Activated naive CD4-positive, alpha-beta T cell treated with anti-CD3 and anti-CD28 coated beads, Interleukin-2, amount 10 ng/mL, durations not matched to agents 7 days and 5 days (primary cell): ENCODE results near the gene ASTN2.

Source experiments
- CTCF ChIA-PET: fragments of 350-600 bp; sonication (Branson Sonifier 250); formaldehyde crosslinking; loops from one replicate; lab custom pipeline; 2021; ENCODE audit warnings: antibody characterized with exemption; lab: Charles Lee
- DNase-seq: peaks from one replicate; pipeline ENCODE4 v3.0.0-alpha.2; 2020
- H3K27ac Mint-ChIP-seq: one replicate; pipeline ENCODE4 v1.8.0; 2021; ENCODE audit warnings: mild to moderate bottlenecking, moderate library complexity, mixed read lengths
- H3K27me3 Mint-ChIP-seq: one replicate; pipeline ENCODE4 v1.8.0; 2021; ENCODE audit warnings: mild to moderate bottlenecking, mixed read lengths
- H3K36me3 Mint-ChIP-seq: one replicate; pipeline ENCODE4 v1.8.0; 2021; ENCODE audit warnings: mixed read lengths
- H3K4me1 Mint-ChIP-seq: one replicate; pipeline ENCODE4 v1.8.0; 2021; ENCODE audit warnings: mixed read lengths
- H3K4me3 Mint-ChIP-seq: one replicate; pipeline ENCODE4 v1.8.0; 2021; ENCODE audit warnings: mild to moderate bottlenecking, moderate library complexity, mixed read lengths
- H3K9me3 Mint-ChIP-seq: one replicate; pipeline ENCODE4 v1.8.0; 2021; ENCODE audit warnings: mixed read lengths

The ASTN2 gene

DNA sequence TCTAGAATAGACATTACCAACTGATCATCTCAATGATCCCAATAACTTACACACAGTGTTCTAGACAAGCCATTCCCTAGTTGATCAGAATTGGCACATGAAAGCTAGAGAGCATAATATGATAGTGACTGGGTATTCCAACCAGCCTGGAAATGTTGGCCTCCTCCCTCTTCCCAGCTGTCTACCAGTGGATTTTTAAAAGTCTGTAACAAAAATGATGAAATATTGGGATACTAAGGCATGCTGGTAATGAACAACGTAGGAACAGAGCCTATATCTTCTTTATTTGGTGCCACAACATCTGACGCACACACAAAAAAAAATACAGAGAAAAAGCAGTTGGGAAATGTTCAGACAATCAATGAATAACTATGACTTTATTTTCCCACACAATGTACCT is 692.9 kb downstream of the ASTN2 start:
- CTCF ChIA-PET, result interaction anchor here (1.3 kb wide), 1 partner anchor 15 kb away, joined by 7 read pairs; no protein-coding TSS in a partner anchor
- Mint-ChIP-seq H3K4me1 (peaks cover 4% of the 10 kb centered on the region), H3K9me3 (no peaks in the 10 kb centered on the region), H3K27me3 (peaks cover 8% of the 10 kb centered on the region), H3K4me3 (no peak overlapping the region), H3K36me3 (no peaks in the 10 kb centered on the region), H3K27ac (no peak overlapping the region)
- no peak for DNase-seq

GRCh38 chr9:116721411-116721810 is 693.4 kb downstream of the ASTN2 start:
- Mint-ChIP-seq H3K36me3 (no peaks in the 10 kb centered on the region), H3K4me1 (peaks cover 4% of the 10 kb centered on the region), H3K27me3 (peaks cover 8% of the 10 kb centered on the region), H3K27ac (no peak overlapping the region), H3K9me3 (no peaks in the 10 kb centered on the region), H3K4me3 (no peak overlapping the region)
- no peak for DNase-seq
- CTCF ChIA-PET, result interaction anchor here (1.3 kb wide), 1 partner anchor 16 kb away, joined by 7 read pairs; no protein-coding TSS in a partner anchor

- peaks cover 4% of the 10 kb centered on the region for H3K4me1 Mint-ChIP-seq
- no peaks in the 10 kb centered on the region for H3K36me3 Mint-ChIP-seq
- DNase-seq, result no peak
- peaks cover 8% of the 10 kb centered on the region for H3K27me3 Mint-ChIP-seq
- H3K9me3 Mint-ChIP-seq, result no peaks in the 10 kb centered on the region
- no peak overlapping the region for H3K27ac Mint-ChIP-seq
- no peak overlapping the region for H3K4me3 Mint-ChIP-seq
- CTCF ChIA-PET, result no interaction called here
Measured at GRCh38 chr9:116720111-116720510, 694.7 kb downstream of the ASTN2 start.

DNA sequence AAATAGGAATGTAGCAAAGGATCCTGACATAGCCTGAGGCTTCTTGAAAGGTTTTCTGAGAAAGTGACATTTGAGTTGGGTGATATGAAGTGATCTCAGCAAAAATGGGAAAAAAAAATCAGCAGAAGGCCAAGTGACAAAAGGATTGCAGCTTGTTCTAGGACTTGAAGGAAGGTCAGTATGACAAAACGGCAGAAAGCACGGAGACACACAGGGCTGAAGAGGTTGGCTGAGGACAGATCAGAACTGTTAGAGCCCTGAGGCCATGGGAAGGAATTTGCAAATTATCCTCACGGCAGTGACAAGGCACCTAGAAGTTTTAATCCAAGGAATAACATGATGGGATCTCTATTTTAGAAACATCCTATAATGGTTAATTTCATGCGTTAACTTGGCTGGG is 696.7 kb downstream of the ASTN2 start:
- H3K27me3 Mint-ChIP-seq, result peaks cover 8% of the 10 kb centered on the region
- CTCF ChIA-PET, result no interaction called here
- no peaks in the 10 kb centered on the region for H3K36me3 Mint-ChIP-seq

GRCh38 chr9:116717150-116717549 is 697.7 kb downstream of the ASTN2 start:
- Mint-ChIP-seq H3K4me1 (peaks cover 4% of the 10 kb centered on the region), H3K27ac (no peak overlapping the region), H3K36me3 (no peaks in the 10 kb centered on the region), H3K9me3 (no peaks in the 10 kb centered on the region), H3K27me3 (peaks cover 8% of the 10 kb centered on the region), H3K4me3 (no peak overlapping the region)
- DNase-seq, result no peak
- CTCF ChIA-PET, result interaction anchor here (0.6 kb wide), 1 partner anchor 34 kb away, joined by 3 read pairs; no protein-coding TSS in a partner anchor

More for the DNA sequence above, 696.7 kb downstream of the ASTN2 start:
- Mint-ChIP-seq H3K4me1 (peaks cover 4% of the 10 kb centered on the region), H3K4me3 (no peak overlapping the region), H3K9me3 (no peaks in the 10 kb centered on the region), H3K27ac (no peak overlapping the region)
- DNase-seq, result no peak

DNA sequence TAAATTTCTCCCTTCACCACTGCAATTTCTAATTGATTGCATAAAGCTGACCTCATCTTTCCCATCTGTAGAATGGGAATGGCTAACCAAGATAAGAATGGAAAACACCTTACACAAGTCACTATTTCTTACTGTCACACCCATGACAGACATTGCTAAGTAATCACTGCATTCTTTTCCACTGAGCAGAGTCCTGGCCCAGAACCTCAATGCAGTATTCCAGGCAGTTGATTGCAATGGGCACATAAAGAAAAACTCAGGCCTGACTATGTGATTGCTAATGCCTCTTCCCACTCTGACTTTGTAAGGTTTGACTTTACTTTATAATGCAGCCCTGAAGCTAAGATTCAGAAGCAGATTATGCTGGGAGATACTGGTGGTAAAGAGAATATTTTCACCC is 698.4 kb downstream of the ASTN2 start:
- Mint-ChIP-seq H3K9me3 (no peaks in the 10 kb centered on the region), H3K36me3 (no peaks in the 10 kb centered on the region), H3K27me3 (peaks cover 8% of the 10 kb centered on the region), H3K4me1 (peaks cover 4% of the 10 kb centered on the region), H3K4me3 (no peak overlapping the region), H3K27ac (no peak overlapping the region)
- CTCF ChIA-PET, result no interaction called here
- no peak for DNase-seq

- Mint-ChIP-seq H3K9me3 (no peaks in the 10 kb centered on the region), H3K27ac (no peak overlapping the region), H3K4me1 (peaks cover 4% of the 10 kb centered on the region), H3K36me3 (no peaks in the 10 kb centered on the region), H3K4me3 (no peak overlapping the region), H3K27me3 (peaks cover 6% of the 10 kb centered on the region)
- CTCF ChIA-PET, result no interaction called here
- DNase-seq, result no peak
Measured at GRCh38 chr9:116715751-116716150, 699.1 kb downstream of the ASTN2 start.

- no peak for DNase-seq
- Mint-ChIP-seq H3K27me3 (peaks cover 4% of the 10 kb centered on the region), H3K36me3 (no peaks in the 10 kb centered on the region), H3K27ac (no peak overlapping the region), H3K4me1 (peaks cover 4% of the 10 kb centered on the region), H3K9me3 (no peaks in the 10 kb centered on the region), H3K4me3 (no peak overlapping the region)
- CTCF ChIA-PET, result no interaction called here
Measured at GRCh38 chr9:116713271-116713670, 701.6 kb downstream of the ASTN2 start.

DNA sequence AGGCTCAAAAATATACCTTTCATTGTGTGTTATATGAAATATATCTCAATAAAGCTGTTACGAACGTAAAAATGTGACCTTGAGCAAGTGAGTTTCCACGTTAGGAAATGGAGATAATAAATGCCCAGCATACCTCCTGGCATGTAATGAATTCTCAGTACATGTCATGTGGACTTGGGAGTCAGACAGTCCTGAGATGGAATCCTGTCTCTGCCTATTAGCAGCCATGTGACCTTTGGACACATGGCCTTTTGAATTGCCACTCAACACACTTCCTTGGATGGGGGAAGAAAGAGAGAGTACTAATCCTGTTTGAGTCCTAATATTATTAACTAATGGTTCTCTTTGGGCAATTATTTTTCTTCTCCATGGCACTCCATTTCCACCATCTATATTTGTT is 702.1 kb downstream of the ASTN2 start:
- H3K27me3 Mint-ChIP-seq, result no peaks in the 10 kb centered on the region
- CTCF ChIA-PET, result no interaction called here
- no peaks in the 10 kb centered on the region for H3K36me3 Mint-ChIP-seq
- no peak overlapping the region for H3K4me3 Mint-ChIP-seq
- DNase-seq, result no peak
- peaks cover 4% of the 10 kb centered on the region for H3K4me1 Mint-ChIP-seq
- no peaks in the 10 kb centered on the region for H3K9me3 Mint-ChIP-seq
- no peak overlapping the region for H3K27ac Mint-ChIP-seq

DNA sequence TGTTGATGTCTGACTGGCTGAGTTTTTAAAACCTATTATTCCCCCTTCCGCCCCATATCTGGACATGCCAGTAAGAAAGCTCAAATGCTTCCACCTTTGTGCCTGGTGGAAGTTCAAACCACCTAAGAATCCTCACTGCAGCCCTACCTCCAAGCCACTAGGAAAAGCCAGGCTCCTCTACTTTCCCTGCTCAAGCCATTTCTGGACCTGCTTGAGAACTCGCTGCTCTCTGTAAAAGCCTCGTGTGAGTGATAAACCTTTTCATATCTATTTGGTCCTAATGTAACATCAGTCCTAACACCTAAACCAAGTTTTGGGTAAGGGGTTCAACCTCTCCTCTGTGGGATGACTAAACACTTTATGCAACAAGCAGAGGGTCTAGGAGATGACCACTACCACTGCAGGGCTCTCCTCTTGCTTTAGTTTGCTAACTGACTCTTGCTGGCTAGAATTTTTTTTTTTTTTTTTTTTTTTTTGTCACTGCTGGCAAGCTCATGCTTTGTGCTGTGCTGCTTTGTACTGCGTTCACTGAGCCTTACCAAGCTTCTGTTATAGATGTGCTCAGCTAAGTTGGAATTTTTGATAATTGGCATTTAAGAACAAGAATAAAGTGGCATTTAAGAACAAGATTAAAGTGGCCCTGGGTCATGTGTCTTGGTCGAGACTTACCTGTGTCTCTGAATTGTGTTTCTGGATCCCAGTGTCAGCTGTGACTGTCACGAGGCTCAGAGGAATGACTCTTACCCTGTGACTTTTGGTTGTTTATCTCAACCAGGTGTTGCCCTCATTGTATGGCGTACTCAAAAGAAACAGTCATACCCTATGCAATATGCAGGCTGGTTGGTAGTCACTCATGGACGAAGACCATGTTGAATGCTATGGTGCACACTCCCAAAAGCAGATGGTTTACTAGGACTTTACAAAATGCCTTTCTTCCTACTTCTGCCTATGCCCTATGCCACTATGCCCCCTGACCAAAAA is 708.3 kb downstream of the ASTN2 start:
- CTCF ChIA-PET, result no interaction called here
- no peak overlapping the region for H3K27ac Mint-ChIP-seq
- H3K9me3 Mint-ChIP-seq, result peaks cover 2% of the 10 kb centered on the region
- H3K4me3 Mint-ChIP-seq, result no peak overlapping the region
- peaks cover 13% of the 10 kb centered on the region for H3K4me1 Mint-ChIP-seq
- no peak for DNase-seq
- peaks cover 12% of the 10 kb centered on the region for H3K36me3 Mint-ChIP-seq
- H3K27me3 Mint-ChIP-seq, result no peaks in the 10 kb centered on the region

DNA sequence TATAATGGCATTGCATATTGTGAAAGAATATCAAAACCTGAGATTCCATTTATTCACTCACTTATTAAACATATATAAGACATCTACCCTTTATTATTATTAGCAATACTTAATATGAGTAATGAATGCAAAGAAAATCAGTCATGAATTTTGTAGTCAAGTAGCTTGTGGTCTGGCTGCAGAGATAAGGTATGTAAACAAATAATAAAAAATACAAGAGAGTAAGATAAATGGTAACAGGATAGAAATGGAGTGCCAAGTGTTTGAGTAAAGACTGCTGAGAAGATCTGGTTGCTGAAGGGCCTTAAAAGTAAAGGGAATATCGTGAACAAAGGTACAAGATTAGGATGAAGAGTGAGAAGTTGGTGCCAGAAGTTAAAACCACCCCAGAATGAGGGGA is 709.3 kb downstream of the ASTN2 start:
- no peak for DNase-seq
- CTCF ChIA-PET, result no interaction called here
- no peak overlapping the region for H3K4me3 Mint-ChIP-seq
- H3K36me3 Mint-ChIP-seq, result peaks cover 23% of the 10 kb centered on the region
- H3K27me3 Mint-ChIP-seq, result no peaks in the 10 kb centered on the region
- H3K4me1 Mint-ChIP-seq, result peaks cover 23% of the 10 kb centered on the region
- no peak overlapping the region for H3K27ac Mint-ChIP-seq
- H3K9me3 Mint-ChIP-seq, result peaks cover 7% of the 10 kb centered on the region

DNA sequence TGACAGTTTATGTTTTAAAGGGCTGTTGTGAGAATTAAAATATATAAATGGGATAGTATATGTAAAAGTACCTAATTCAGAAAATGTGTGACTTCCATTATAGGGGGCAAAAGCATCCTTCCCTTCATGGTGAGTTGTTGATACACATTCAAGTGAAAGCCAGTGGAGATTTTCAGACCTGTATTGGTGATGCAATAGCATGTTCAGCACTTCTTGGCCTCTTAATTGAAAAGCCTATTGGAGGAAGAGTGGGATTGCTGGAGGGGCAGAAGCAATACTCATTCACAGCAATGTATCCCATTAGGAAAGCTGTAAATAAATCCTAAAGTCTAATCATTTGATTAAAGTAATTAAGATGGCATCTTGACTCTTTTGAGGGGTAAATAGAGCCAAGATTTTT is 710.4 kb downstream of the ASTN2 start:
- Mint-ChIP-seq H3K27me3 (no peaks in the 10 kb centered on the region), H3K4me3 (no peak overlapping the region), H3K36me3 (peaks cover 33% of the 10 kb centered on the region), H3K9me3 (peaks cover 7% of the 10 kb centered on the region), H3K4me1 (peaks cover 29% of the 10 kb centered on the region), H3K27ac (no peak overlapping the region)
- no peak for DNase-seq
- CTCF ChIA-PET, result no interaction called here

DNA sequence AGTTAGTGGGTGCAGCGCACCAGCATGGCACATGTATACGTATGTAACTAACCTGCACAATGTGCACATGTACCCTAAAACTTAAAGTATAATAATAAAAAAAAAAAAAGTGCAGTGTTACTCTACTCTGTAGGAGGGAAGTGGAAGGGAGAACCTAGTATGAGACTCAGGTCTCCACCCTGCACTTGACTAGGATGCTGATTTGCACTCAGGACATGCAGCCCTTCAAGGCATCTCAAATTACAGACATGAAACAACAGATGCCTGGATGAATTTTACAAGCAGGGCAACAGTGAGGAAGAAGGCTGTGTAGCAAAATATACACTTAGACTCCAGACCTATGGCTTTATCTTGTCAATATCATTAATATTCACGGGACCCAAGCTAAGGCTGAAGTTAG is 711.2 kb downstream of the ASTN2 start:
- no peak overlapping the region for H3K27ac Mint-ChIP-seq
- CTCF ChIA-PET, result no interaction called here
- peaks cover 7% of the 10 kb centered on the region for H3K9me3 Mint-ChIP-seq
- H3K4me3 Mint-ChIP-seq, result no peak overlapping the region
- peaks cover 29% of the 10 kb centered on the region for H3K4me1 Mint-ChIP-seq
- no peaks in the 10 kb centered on the region for H3K27me3 Mint-ChIP-seq
- DNase-seq, result no peak
- H3K36me3 Mint-ChIP-seq, result peaks cover 40% of the 10 kb centered on the region

GRCh38 chr9:116701940-116702642 is 712.8 kb downstream of the ASTN2 start:
- H3K4me3 Mint-ChIP-seq, result no peak overlapping the region
- H3K27me3 Mint-ChIP-seq, result no peaks in the 10 kb centered on the region
- DNase-seq, result no peak
- CTCF ChIA-PET, result no interaction called here
- H3K27ac Mint-ChIP-seq, result peak overlapping the region; percentile 88
- H3K9me3 Mint-ChIP-seq, result peaks cover 7% of the 10 kb centered on the region
- peaks cover 55% of the 10 kb centered on the region for H3K36me3 Mint-ChIP-seq
- H3K4me1 Mint-ChIP-seq, result peaks cover 29% of the 10 kb centered on the region
